ENCODE data around the gene KIF5C.
"Not testable (repeated sequence)": the region's sequence is repeated elsewhere in the genome, so short reads cannot be mapped to it uniquely, and the experiment has no call there.

The KIF5C gene

GRCh38 chr2:148965623-148966437 lies 90.8 kb downstream of the KIF5C start:
- no peak for DNase-seq (ENCODE audit: low read depth in 2 of 2)

GRCh38 chr2:148966438-148966758 lies 91.4 kb downstream of the KIF5C start:
- DNase-seq (ENCODE audit: low read depth in 2 of 2) = no peak

DNA sequence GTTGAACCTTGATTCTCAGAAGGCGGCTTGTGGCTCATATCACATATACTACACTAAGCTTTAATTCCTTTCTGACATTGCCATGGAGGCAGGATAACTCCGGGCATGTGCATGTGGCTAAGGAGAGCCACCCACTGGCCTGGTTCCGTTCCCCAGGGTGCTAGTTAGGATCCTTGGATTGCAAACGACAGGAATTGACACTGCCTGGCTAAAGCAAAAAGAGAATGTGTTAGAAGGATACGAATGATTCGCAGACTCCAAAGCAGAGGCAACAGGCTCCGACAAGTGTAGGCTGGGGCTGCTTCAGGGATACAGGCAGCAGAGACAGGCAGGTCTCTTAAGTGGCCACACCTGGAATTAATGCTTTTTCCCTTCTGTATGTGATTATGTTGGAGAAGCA lies 92.0 kb downstream of the KIF5C start:
- no peak for DNase-seq (ENCODE audit: low read depth in 2 of 2)

DNA sequence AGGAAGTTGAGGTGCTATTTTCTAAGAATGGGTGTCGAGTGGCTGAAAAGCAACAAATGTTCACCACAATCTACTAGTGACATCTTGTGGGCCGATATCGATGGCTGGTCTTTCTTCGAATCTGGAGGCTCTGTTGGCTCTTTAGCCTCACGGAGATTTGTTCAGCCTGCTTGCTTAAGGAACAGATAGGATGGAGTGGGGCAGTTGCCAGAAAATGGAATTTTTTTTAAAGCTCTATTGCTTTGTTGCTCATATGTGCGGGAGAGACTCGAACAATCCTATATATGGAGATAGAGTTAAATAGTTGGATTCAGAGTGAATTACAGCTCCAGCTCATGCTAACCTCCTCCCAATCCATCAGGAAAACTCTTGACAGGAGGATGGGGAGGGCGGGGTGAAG lies 92.6 kb downstream of the KIF5C start:
- no peak for DNase-seq (ENCODE audit: low read depth in 2 of 2)

GRCh38 chr2:148968301-148968700 lies 93.3 kb downstream of the KIF5C start:
- no peak for DNase-seq (ENCODE audit: low read depth in 2 of 2)

DNA sequence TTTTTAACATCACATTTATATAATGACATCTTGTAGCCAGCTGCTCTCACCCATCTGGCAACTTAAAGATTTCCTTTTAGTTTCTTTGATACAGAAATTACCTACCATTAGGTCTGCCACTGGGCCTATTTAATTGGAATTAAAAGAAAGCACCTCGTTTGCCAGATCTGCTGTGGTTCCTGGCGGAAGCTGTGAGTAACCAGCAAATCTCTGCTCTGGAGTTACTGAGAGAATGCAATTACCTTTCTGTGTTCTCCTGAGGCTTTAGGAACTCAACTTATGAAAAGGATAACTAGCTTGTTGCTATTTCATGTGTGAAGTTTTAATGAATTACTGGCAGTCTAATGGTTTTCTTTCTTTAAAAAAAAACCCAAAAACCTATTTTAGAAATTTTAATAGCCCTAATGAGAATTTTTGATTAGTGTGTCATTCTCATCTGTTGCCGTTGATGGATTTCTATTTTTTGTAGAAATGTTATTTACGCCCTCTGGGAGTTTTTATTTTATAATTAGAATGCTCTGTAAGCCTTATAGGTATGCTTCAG lies 93.8 kb downstream of the KIF5C start:
- no peak for DNase-seq (ENCODE audit: low read depth in 2 of 2)

DNA sequence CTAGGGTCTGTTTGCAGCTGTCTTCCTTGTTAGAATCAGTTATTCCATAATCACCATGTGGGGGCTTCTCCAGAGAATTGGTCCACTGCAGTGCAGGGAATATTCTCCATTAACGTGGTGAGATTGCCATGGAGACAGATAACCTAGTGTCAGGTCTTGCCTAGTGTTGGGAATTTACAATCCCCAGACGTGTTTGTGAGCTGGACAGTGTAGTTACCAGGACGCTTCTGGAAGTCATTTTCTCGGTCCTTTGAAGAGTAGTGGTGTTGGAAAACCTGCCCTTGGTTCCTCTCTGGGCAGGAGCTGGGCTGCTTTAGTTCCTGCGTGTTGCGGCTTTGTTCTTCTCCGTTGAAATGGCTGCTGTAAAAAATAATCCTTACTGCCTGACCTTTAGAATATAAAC lies 94.6 kb downstream of the KIF5C start:
- DNase-seq (ENCODE audit: low read depth in 2 of 2) = no peak

- DNase-seq (ENCODE audit: low read depth in 2 of 2) = no peak
Measured at GRCh38 chr2:148970385-148970784, 95.4 kb downstream of the KIF5C start.

DNA sequence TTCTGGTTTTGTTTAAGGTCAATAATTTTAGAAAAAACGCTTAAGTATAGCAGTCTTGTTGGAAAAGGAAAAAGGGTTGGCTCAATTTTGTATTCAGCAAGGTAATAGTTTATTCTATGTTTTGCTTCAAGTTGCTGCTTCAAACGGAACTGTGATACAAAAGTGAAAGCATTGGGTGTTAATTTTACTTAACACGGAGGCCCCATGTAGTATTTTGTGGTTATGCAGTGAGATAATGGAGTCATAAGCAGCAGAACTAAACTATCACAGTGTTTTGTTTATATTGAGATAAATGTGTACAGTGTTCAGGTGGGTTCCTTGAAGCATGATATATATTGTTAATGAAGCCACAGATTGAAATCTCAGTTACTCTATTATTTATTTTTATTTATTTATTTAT lies 96.5 kb downstream of the KIF5C start:
- no peak for DNase-seq (ENCODE audit: low read depth in 2 of 2)

DNA sequence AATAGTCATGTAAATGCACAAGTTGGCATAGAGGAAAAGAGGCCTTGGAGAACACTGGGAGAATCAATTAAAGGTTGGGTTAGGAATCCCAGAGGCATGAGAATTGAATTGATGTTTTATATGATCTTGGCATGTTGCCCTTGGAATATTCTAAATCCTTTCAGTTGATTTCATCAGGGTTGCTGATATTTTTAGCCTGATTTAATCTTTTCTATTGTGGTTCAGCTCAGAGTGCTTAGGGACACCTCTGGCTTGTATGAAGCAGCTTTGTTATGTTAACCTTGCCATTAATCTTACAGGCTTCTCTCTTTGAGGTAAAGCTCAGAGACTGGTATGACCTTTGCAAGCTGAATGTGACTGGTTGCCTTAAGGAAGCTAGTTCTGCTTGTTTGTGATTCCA lies 99.1 kb downstream of the KIF5C start:
- DNase-seq (ENCODE audit: low read depth in 2 of 2) = no peak

GRCh38 chr2:148978026-148978685 lies 103.1 kb downstream of the KIF5C start:
- no peak for DNase-seq (ENCODE audit: low read depth in 2 of 2)

GRCh38 chr2:148978706-148979105 lies 103.7 kb downstream of the KIF5C start:
- DNase-seq (ENCODE audit: low read depth in 2 of 2) = no peak

DNA sequence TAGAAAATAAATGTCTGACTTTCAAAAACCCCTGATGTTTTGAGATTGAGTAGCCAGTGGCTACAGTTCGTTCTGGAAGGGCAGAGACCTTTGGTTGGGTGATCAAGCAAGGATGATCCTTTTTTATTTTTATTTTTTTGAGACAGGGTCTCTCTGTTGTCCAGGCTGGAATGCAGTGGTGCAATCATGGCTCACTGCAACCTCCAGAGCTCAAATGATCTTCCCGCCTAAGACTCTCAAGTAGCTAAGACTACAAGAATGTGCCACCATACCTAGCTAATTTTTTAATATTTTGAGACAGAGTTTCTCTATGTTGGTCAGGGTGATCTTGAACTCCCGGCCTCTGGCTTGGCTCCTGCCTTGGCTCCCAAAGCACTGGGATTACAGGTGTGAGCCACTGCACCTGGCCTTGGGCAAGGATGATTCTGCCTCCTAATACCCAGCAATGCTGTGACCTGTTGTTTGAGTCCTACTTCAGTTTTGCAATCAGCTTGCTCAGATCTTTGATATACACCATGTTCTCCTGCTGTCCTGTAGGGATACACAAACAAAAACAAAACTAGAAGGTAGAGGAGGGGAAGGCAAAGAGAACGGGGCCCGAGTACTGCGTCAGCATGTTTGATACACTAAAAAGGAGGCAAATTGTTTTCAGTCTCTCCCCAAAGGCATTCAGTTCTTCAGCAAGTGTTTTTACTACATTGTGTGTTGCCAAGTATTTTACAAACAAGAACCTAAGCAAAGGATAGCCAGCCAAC lies 104.3 kb downstream of the KIF5C start:
- DNase-seq (ENCODE audit: low read depth in 2 of 2) = no peak

GRCh38 chr2:148979919-148980277 lies 104.9 kb downstream of the KIF5C start:
- DNase-seq (ENCODE audit: low read depth in 2 of 2) = no peak

DNA sequence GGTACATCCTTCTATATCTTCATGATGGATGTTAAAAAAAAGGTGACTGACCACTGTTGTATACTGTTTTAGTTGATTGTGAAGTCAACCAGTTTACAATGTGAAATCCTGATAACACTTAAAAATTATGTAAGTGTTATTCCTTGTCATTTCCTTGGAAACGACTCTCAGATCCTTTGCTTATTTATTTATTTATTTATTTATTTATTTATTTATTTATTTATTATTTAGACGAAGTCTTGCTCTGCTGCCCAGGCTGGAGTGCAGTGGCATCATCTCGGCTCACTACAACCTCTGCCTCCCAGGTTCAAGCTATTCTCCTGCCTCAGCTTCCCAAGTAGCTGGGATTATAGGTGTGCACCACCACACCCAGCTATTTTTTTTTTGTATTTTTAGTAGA lies 105.5 kb downstream of the KIF5C start:
- DNase-seq (ENCODE audit: low read depth in 2 of 2) = not testable (repeated sequence)

DNA sequence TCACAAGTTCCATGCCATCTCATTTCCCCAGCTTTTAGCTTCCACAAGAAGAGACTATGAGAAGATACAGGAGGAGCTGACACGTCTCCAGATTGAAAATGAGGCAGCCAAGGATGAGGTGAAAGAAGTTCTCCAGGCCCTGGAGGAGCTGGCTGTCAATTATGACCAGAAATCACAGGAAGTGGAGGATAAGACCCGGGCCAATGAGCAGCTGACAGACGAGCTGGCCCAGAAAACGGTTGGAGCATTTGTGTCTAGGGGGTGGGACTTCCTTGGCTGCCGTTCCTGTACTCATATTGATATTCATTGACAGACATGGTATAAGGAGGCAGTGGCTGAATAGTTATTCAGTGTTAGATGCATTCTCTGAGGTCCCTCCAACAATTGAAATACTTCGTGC lies 106.3 kb downstream of the KIF5C start:
- DNase-seq (ENCODE audit: low read depth in 2 of 2) = no peak

- DNase-seq (ENCODE audit: low read depth in 2 of 2) = no peak
Measured at GRCh38 chr2:148981781-148982180, 106.8 kb downstream of the KIF5C start.

GRCh38 chr2:148982282-148982681 lies 107.3 kb downstream of the KIF5C start:
- no peak for DNase-seq (ENCODE audit: low read depth in 2 of 2)

DNA sequence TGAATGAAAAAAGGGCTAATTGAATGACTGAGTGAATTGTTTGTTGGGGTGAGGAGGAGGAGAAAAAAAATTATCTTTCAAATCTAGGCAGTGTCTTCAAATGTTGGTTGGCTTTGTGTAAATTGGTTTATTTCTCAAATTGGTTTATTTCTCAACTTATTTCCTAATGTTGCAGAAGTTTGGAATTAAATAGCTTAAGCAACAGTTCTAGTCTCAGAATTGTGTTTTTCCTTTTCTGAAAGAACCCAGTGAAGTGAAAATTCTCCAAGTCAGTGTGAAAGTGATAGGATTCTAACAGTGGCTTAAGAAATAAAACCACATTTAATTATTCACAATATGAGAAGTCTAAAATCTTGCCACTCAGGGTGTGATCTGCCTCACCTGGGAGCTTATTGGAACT lies 108.9 kb downstream of the KIF5C start:
- no peak for DNase-seq (ENCODE audit: low read depth in 2 of 2)

- DNase-seq (ENCODE audit: low read depth in 2 of 2) = no peak
Measured at GRCh38 chr2:148984449-148984848, 109.4 kb downstream of the KIF5C start.

DNA sequence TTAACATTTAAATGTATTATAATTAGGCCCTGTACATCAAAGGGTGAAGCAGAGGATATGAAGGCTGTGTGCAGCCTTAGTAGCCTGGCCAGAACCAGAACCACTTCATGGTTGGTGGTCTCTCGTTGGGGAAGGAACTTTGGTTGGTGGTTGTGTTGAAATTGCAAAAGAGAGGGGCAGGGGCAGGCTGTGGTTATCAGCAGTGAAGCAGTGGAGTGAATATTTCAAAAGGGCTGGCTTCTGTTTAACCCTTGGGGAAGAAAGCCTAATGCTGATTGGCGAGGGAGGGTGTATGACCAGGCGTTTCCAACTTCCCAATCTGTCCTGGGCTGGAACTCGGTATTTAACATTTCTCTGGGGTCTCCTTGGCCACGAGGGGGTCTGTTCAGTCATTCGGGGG lies 112.3 kb downstream of the KIF5C start:
- DNase-seq (ENCODE audit: low read depth in 2 of 2) = no peak

GRCh38 chr2:148988337-148988736 lies 113.3 kb downstream of the KIF5C start:
- DNase-seq (ENCODE audit: low read depth in 2 of 2) = no peak

All from stimulated activated CD8-positive, alpha-beta memory T cell treated with anti-CD3 and anti-CD28 coated beads, Interleukin-7, amount 100 ng/mL, for 1 hour (primary cell).